Heart left ventricle (tissue), 16 donors: ENCODE measurements around the gene RTBDN. TPM values are rescaled to one million over a fixed set of nuclear protein-coding genes. Genes with fewer than 3 reads are reported as not detected.

ENCODE experiments used
- ATAC-seq, 4 donors: fragments of 200-7000 bp; cut with Tn5 transposase; one replicate each; pipeline ENCODE4 v1.9.1; 2020 to 2022; ENCODE audit warnings: moderate library complexity in 4 of 4, mild to moderate bottlenecking in 3 of 4, moderate number of reproducible peaks in 1 of 4
- DNase-seq, 5 donors: peaks; one replicate each; pipeline ENCODE4 v3.0.0-alpha.2; 2020
- H3K27ac ChIP-seq, 12 donors: fragments of 200-600 bp; sonication (generic) in 4 of 12; one replicate each; pipeline versions ENCODE4 v1.5.0 to v1.8.0; 2016 to 2022; ENCODE audit warnings: mild to moderate bottlenecking in 2 of 12
- H3K27me3 ChIP-seq, 9 donors: fragments of 200-600 bp; sonication (generic) in 2 of 9; one replicate each; pipeline versions ENCODE4 v1.5.1 to v1.8.0; 2016 to 2022; ENCODE audit warnings: mild to moderate bottlenecking in 3 of 9
- H3K36me3 ChIP-seq, 9 donors: fragments of 200-600 bp; sonication (generic) in 2 of 9; one replicate each; pipeline versions ENCODE4 v1.5.0 to v1.8.0; 2018 to 2022; ENCODE audit warnings: mild to moderate bottlenecking in 2 of 9
- H3K4me1 ChIP-seq, 12 donors: fragments of 200-600 bp; sonication (generic) in 4 of 12; one replicate each; pipeline versions ENCODE4 v1.5.0 to v1.8.0; 2016 to 2022; ENCODE audit warnings: mild to moderate bottlenecking in 3 of 12
- H3K4me3 ChIP-seq, 12 donors: fragments of 200-600 bp; sonication (generic) in 4 of 12; one replicate each; pipeline versions ENCODE4 v1.5.0 to v1.8.0; 2017 to 2022; ENCODE audit warnings: mild to moderate bottlenecking in 9 of 12, moderate library complexity in 4 of 12
- H3K9me3 ChIP-seq, 12 donors: fragments of 200-600 bp; sonication (generic) in 4 of 12; one replicate each; pipeline versions ENCODE4 v1.5.0 to v1.8.0; 2016 to 2022; ENCODE audit warnings: mild to moderate bottlenecking in 1 of 12
- POLR2A ChIP-seq, 2 donors: fragments of 450-650 bp; IDR thresholded peaks; one replicate each; pipeline ENCODE4 v1.6.1; 2017; ENCODE audit warnings: antibody characterized with exemption in 2 of 2, mild to moderate bottlenecking in 2 of 2, moderate library complexity in 2 of 2
- WGBS, 4 donors: extraction: QIAGEN DNeasy Blood & Tissue Kit in 2 of 4; methylation state at CpG; one replicate each; pipeline versions ENCODE4 v1.1.5 to v1.1.7; 2013 to 2018; 5-methylcytosine and 5-hydroxymethylcytosine counted together
- intact Hi-C, 10 donors: fragments of 100-400 bp; cut with DNase I; formaldehyde crosslinking; loops; one replicate each; pipeline versions ENCODE4 v1.11.1 to v1.14.2; 2022
- long read RNA-seq, 3 donors: library from polyadenylated mRNA; unstranded; transcript quantifications; one replicate each; pipeline ENCODE4 v2.0.0, GENCODE V29; 2020 to 2021
- polyA plus RNA-seq, 2 donors: library from polyadenylated mRNA; stranded (reverse); fragments of 200-250 nt; gene quantifications; one replicate each; pipeline ENCODE4 v1.2.3, GENCODE V29; 2013
- total RNA-seq, 9 donors: library from RNA; depleted of rRNA in 2 of 9; stranded (reverse); fragments of >200 nt in 2 of 9; fragmentation: NEBNext Ultra II Directional in 3 of 9; extraction: Animal tissue kit (Norgen Biotek cat#: 25700) in 3 of 9; gene quantifications; one replicate each; pipeline versions ENCODE4 v1.1.0 to v1.2.4, GENCODE V29; 2016 to 2023
- TF ChIP-seq, protein P1 (sequence below), 12 donors: fragments of 200-600 bp; sonication (generic) in 4 of 12; IDR thresholded peaks; one replicate each; pipeline versions ENCODE4 v1.5.0 to v1.8.0; 2018 to 2022; ENCODE audit warnings: antibody characterized with exemption in 12 of 12, mild to moderate bottlenecking in 5 of 12
- donor health status: ischemic (EF 13 %, LVEDD 7.1; RV severe dilation, severe dysfunction).
- donor health status: healthy with polysubstance abuse.
- donor health status: DM: no; HTN: yes; CAD: no.
- donor health status: DM: no; HTN: no; CAD: no.
- donor health status: ischemic (EF 25% LVEDD 6.9; RV normal size, moderate dysfunction).
- donor health status: ischemic (EF 25% LVEDD 5.7; RV mildly dilated, moderate dysfunction).
- donor health status: healthy.
- donor health status: DM: yes; HTN: yes; CAD: no.
- donor health status: ischemic (EF 35%, LVEDD 5.7; RV mildly dilated, moderate dysfunction).
- donor health status: nonischemic (EF 11% LVEDD 7.7; RV severe dilation, severe dysfunction).
- donor health status: DM: yes; HTN: yes; CAD: no.
- donor health status: PGD.
- donor health status: ischemic (EF 29% LVEDD 5.4; RV normal size, mild dysfunction).
- donor health status: nonischemic (EF 23%, LVEDD 6.1; RV moderate dilation, normal function).

The RTBDN gene
- not detected for total RNA-seq
- polyA plus RNA-seq, result not detected
- long read RNA-seq, donor 1, result 0 reads
- long read RNA-seq, donor 2, result 0 reads
- long read RNA-seq, donor 3, result 0 reads

DNA sequence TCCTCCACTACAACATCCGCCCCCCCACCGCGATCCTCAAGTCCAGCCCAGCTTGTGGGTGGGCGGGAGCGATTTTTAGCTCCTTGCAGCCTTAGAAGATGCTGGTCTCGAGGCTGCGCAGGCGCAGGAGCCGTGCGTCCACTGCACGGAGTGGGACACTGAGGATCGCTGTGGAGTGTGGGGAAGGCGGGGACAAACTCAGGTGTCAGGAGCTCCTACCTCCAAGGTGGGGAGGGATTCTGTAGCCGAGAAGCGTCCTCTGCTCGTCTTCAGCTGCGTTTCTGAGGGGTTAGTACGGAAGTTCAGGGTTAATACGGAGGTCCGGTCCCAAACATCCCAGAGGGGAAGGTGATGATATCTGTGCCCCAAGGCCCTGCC lies at the start of gene RTBDN:
TSS of gene RTBDN (minus strand) at position 14 of the 378 bp plus-strand sequence. CDS start 4,600 bp downstream, outside the sequence.
- H3K9me3 ChIP-seq, result no peaks in the 10 kb centered on the region
- intact Hi-C loops, result no loop called here
- H3K4me3 ChIP-seq, result peak within 1 kb of the TSS; percentile 25 to 55 (median 44)
- DNase-seq (no peak), ATAC-seq (no peak)
- peaks cover 0 to 34% (median 13%) of the 10 kb centered on the region in 12 donors for H3K4me1 ChIP-seq
- 6 to 10% (median 7%) methylated on average over 20 of the region's 20 CpGs for WGBS, 4 donors
- TF ChIP-seq POLR2A (IDR thresholded peaks at IDR 0.05), result no peak
- TF ChIP-seq, protein P1, sequence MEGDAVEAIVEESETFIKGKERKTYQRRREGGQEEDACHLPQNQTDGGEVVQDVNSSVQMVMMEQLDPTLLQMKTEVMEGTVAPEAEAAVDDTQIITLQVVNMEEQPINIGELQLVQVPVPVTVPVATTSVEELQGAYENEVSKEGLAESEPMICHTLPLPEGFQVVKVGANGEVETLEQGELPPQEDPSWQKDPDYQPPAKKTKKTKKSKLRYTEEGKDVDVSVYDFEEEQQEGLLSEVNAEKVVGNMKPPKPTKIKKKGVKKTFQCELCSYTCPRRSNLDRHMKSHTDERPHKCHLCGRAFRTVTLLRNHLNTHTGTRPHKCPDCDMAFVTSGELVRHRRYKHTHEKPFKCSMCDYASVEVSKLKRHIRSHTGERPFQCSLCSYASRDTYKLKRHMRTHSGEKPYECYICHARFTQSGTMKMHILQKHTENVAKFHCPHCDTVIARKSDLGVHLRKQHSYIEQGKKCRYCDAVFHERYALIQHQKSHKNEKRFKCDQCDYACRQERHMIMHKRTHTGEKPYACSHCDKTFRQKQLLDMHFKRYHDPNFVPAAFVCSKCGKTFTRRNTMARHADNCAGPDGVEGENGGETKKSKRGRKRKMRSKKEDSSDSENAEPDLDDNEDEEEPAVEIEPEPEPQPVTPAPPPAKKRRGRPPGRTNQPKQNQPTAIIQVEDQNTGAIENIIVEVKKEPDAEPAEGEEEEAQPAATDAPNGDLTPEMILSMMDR (IDR thresholded peaks at IDR 0.05), result no peak
- H3K27me3 ChIP-seq, result peaks cover 47 to 97% (median 93%) of the 10 kb centered on the region in 9 donors
- no peak within 1 kb of the TSS for H3K27ac ChIP-seq
- H3K36me3 ChIP-seq, result no peaks in the 10 kb centered on the region

DNA sequence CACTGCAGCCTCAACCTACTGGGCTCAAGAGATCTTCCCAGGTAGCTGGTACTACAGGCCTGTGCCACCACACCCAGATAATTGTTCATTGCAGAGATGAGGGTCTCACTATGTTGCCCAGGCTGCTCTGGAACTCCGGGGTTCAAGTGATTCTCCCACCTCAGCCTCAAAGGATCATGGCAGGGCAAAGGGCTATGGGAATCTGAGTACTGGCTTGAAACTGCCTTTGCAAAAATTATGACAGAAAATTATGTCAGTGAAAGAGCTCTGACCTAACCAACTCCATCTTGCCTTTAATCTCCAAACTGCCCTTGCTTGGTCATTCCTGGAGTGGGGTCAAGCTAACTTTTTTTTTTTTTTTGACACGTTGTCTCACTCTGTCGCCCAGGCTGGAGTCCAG lies 48.2 kb upstream of the RTBDN start:
- Histone ChIP-seq H3K9me3 (peaks cover 0 to 9% (median 0%) of the 10 kb centered on the region in 12 donors), H3K4me3 (no peak overlapping the region), H3K4me1 (peaks cover 0 to 56% (median 18%) of the 10 kb centered on the region in 12 donors), H3K27me3 (peaks cover 11 to 43% (median 23%) of the 10 kb centered on the region in 9 donors), H3K36me3 (peaks cover 0 to 14% (median 11%) of the 10 kb centered on the region in 9 donors), H3K27ac (peak overlapping the region in 1 of 12 donors; percentile 88)
- TF ChIP-seq, protein P1 (IDR thresholded peaks at IDR 0.05), result no peak
- ATAC-seq, result no peak
- WGBS, 4 donors, result 83 to 88% (median 88%) methylated on average over 3 of the region's 3 CpGs
- no peak for DNase-seq
- intact Hi-C loops, result loop anchor here in 5 of 10 donors (10.0 kb wide), 3 partner anchors 52 to 212 kb away; partner anchors contain the start of genes DAND5 (in 4 of the 5), CALR (in 1 of the 5) and FARSA (in 1 of the 5)

DNA sequence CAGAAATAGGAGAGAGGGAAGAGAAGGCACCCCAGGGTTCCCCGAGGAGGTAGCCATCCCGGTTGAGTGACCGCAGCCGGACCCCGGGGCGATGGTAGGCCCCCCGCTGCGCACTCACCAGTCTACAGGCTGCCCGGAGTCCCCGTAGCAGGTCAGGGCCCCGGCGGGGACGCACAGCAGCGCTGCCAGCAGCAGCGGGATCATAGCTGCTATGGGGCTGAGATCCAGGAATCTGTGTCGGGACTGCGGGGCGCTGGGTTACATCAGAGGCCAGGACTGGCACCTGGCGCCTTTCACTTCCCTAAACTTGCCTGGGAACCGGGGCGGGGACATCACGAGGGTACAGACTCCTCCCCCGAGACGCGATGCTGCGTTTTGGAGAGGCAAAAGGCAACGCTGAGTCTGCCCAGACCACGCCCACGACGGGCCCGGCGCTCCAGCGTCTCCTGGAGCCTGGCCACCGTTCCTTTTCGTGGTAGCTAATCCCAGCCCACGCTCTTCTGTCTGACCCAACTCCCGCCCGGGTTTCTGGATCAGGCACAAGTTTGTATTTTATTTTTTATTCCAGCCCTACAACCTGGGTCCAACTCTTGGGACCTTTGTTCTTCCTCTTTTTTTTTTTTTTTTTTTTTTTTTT lies 46.9 kb upstream of the RTBDN start, which contains the start of gene DNASE2:
TSS of gene DNASE2 (minus strand) at position 278 of the 637 bp plus-strand sequence. CDS start at position 204, 74 bp downstream.
- H3K4me3 ChIP-seq, result peak within 1 kb of the TSS; percentile 43 to 89 (median 72)
- H3K9me3 ChIP-seq, result peaks cover 0 to 9% (median 0%) of the 10 kb centered on the region in 12 donors
- peaks cover 10 to 34% (median 23%) of the 10 kb centered on the region in 9 donors for H3K27me3 ChIP-seq
- peaks cover 0 to 25% (median 18%) of the 10 kb centered on the region in 9 donors for H3K36me3 ChIP-seq
- ATAC-seq (peak; percentile 93 to 97 (median 94)), DNase-seq (peak; percentile 95 to 98 (median 96))
- intact Hi-C loops, result loop anchor here in 5 of 10 donors (10.0 kb wide), 3 partner anchors 54 to 214 kb away; partner anchors contain the start of genes DAND5 (in 4 of the 5), CALR (in 1 of the 5) and FARSA (in 1 of the 5)
- peak within 1 kb of the TSS; percentile 72 to 93 (median 85) for H3K27ac ChIP-seq
- peaks cover 0 to 56% (median 18%) of the 10 kb centered on the region in 12 donors for H3K4me1 ChIP-seq
- 0 to 2% (median 0%) methylated on average over 22 to 38 of the region's 38 CpGs for WGBS, 4 donors
- peak in 1 of 2 donors; percentile 79 for TF ChIP-seq POLR2A (IDR thresholded peaks at IDR 0.05)
- TF ChIP-seq, protein P1 (IDR thresholded peaks at IDR 0.05), result no peak
